AG09309 (cell line): ENCODE measurements around the gene SIK2.

Source experiments
- DNase-seq: peaks from one replicate; pipeline ENCODE4 v3.0.0-alpha.2; 2010; ENCODE audit warnings: low read depth
- H3K4me3 ChIP-seq: 2 replicates; pipeline ENCODE4 v1.5.1; 2011; ENCODE audit warnings: mild to moderate bottlenecking, low read depth, low read length, moderate library complexity; ENCODE audit not compliant: control insufficient read depth
- CTCF ChIP-seq: IDR thresholded peaks from 2 replicates; pipeline ENCODE4 v1.5.1; 2011; ENCODE audit warnings: mild to moderate bottlenecking, low read depth, low read length, inconsistent platforms; ENCODE audit not compliant: insufficient read depth, control insufficient read depth; ENCODE audit errors: missing control alignments

Gene SIK2

GRCh38 chr11:111720801-111721494 is 118.7 kb downstream of the SIK2 start:
- H3K4me3 ChIP-seq: no peak overlapping the region
- DNase-seq: no peak
- TF ChIP-seq CTCF: no peak

- DNase-seq: no peak
- no peak for TF ChIP-seq CTCF
- no peak overlapping the region for H3K4me3 ChIP-seq
Observed at GRCh38 chr11:111722501-111722900, 120.3 kb downstream of the SIK2 start.

- no peak overlapping the region for H3K4me3 ChIP-seq
- no peak for TF ChIP-seq CTCF
- DNase-seq: no peak
Observed at GRCh38 chr11:111723595-111723994, 121.3 kb downstream of the SIK2 start.

GRCh38 chr11:111724615-111725129 is 122.4 kb downstream of the SIK2 start:
- no peak for TF ChIP-seq CTCF
- no peak for DNase-seq
- no peak overlapping the region for H3K4me3 ChIP-seq

- DNase-seq: no peak
- TF ChIP-seq CTCF: no peak
- no peak overlapping the region for H3K4me3 ChIP-seq
Observed at GRCh38 chr11:111725621-111726020, 123.4 kb downstream of the SIK2 start.

GRCh38 chr11:111726301-111726713 is 124.1 kb downstream of the SIK2 start:
- DNase-seq: no peak
- TF ChIP-seq CTCF: no peak
- no peak overlapping the region for H3K4me3 ChIP-seq

GRCh38 chr11:111727431-111727830 is 125.2 kb downstream of the SIK2 start:
- no peak overlapping the region for H3K4me3 ChIP-seq
- no peak for TF ChIP-seq CTCF
- DNase-seq: no peak
